Activated naive CD4-positive, alpha-beta T cell treated with anti-CD3 and anti-CD28 coated beads, Interleukin-2, amount 50 U/mL, for 72 hours (primary cell): ENCODE data around the gene AURKA. TPM values are rescaled to one million over a fixed set of nuclear protein-coding genes. Genes with fewer than 3 reads are reported as not detected.
"Not testable (repeated sequence)": the region's sequence is repeated elsewhere in the genome, so short reads cannot be mapped to it uniquely, and the experiment has no call there.

Source experiments
- ATAC-seq, 2 donors: fragments of 150-1000 bp; cut with Tn5 transposase; 2 replicates each; pipeline ENCODE4 v1.10.0; 2021; ENCODE audit warnings: mild to moderate bottlenecking in 2 of 2, moderate library complexity in 2 of 2
- DNase-seq, 2 donors: peaks; one replicate each; pipeline ENCODE4 v3.0.0; 2021 to 2022; ENCODE audit warnings: low spot score in 2 of 2
- H3K27ac Mint-ChIP-seq, 2 donors: one replicate each; pipeline ENCODE4 v1.8.0; 2022; ENCODE audit warnings: mild to moderate bottlenecking in 2 of 2, mixed read lengths in 2 of 2
- H3K36me3 Mint-ChIP-seq, 2 donors: one replicate each; pipeline ENCODE4 v1.8.0; 2022; ENCODE audit warnings: mixed read lengths in 2 of 2
- H3K9me3 Mint-ChIP-seq, 2 donors: one replicate each; pipeline ENCODE4 v1.8.0; 2022; ENCODE audit warnings: mixed read lengths in 2 of 2
- total RNA-seq, 2 donors: library from RNA; stranded (reverse); gene quantifications; one replicate each; pipeline ENCODE4 v1.2.3, GENCODE V29; 2022

Gene AURKA
- total RNA-seq, 2 donors from 2014 or later: 93.0 to 130 TPM

DNA sequence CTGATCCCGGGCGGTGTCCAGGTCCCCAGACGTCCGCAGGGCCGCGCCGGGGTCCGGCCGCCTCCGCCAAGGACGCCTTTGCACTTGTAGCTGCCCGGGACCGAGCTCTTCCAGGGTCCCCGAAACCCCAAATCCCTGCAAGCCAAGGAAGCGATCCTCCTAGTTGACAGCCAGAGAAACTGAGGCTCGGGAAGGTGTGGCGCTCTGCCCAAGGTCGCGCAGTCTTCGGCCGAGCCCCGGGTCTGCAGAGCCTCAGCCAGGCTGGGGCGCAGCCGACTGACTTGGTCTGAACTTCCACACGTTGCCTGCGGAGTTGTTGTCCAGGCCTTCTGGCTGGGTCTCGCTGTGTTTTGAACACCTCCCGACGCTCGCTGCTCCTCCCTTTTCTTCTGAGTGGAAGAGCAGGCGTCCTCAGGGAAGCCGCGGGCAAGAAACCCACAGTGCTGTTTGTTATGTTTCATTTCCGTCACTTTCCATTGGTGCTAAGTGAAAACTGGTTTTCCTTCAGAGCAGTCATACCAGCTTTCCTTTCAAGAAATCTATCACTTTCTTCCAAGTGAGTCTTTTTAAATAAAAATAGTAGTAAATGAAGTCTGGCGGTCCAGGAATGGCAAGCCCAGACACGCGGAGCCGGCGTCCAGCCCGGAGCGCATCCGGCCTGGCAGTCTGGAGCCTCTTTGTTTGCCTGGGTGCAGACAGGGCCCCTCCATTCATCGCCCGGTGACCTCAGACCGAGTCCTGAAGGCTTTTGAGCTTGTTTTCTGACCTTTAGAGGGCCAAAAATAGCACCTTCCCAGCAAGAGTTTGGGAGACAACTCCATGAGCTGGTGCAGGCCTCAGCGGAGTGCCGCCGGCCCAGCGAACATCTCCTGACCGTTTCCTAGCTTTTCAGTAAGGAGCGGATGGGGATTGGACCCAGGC is 32.5 kb downstream of the AURKA start:
- Mint-ChIP-seq H3K27ac (peak overlapping the region; percentile 79 to 83), H3K9me3 (no peaks in the 10 kb centered on the region), H3K36me3 (no peaks in the 10 kb centered on the region)
- peak in 1 of 2 donors; percentile 25 for DNase-seq
- peak; percentile 24 to 42 for ATAC-seq

DNA sequence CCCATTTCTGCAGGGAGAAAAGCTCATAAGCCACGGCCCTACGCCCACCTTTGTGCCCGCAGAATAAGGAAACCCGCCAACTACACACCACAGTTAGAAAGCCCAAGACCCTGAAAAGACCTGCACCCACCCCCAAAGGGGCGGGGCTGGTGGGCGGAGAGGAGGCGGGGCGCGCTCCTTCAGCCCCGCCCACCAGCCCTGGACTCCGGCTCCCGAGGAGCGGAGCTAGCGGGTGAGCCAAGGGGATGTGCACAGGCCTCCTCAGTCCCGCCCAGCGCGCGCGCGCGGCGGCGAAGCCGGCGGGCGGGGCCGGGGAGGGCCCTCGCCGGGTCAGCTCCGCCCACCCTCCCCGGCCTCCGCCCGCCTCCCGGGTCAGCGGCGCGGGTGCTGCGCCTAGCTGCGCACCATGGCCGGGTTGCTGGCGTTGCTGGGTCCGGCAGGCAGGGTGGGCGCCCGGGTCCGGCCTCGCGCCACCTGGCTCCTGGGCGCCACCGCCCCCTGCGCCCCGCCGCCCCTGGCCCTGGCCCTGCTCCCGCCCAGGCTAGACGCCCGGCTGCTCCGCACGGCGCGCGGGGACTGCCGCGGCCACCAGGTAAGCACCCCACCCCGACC is 33.3 kb downstream of the AURKA start, which contains the start of gene FAM210B:
Gene FAM210B, plus strand, starts transcription at position 375 of the 612 bp plus-strand sequence. Its CDS starts 32 bp downstream, at position 407.
- DNase-seq (peak; percentile 84 to 85), ATAC-seq (peak; percentile 98 to 99)
- H3K9me3 Mint-ChIP-seq: no peaks in the 10 kb centered on the region

DNA sequence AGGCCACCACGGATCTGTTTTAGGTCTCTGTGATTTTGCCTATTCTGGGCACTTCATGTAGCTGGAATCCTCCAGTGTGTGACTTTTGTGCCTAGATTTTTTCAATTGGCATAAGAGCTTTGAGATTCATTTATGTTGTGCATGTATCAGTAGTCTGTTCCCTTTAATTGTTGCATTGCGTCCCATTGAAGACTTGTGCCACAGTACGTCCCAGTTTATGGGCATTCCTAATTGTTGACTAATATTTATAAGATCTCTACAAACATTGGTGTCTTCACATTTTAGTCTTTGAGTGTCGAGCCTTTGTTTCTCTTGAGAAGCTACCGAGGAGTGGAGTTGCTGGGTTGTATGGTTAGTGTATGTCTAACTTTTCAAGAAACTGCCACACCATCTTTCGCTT is 33.9 kb downstream of the AURKA start:
- ATAC-seq: no peak
- Mint-ChIP-seq H3K9me3 (no peaks in the 10 kb centered on the region), H3K36me3 (no peaks in the 10 kb centered on the region), H3K27ac (no peak overlapping the region)
- no peak for DNase-seq

More for the DNA sequence above, 33.3 kb downstream of the AURKA start, which contains the start of gene FAM210B:
- H3K27ac Mint-ChIP-seq: peak within 1 kb of the TSS; percentile 79 to 83
- no peaks in the 10 kb centered on the region for H3K36me3 Mint-ChIP-seq

DNA sequence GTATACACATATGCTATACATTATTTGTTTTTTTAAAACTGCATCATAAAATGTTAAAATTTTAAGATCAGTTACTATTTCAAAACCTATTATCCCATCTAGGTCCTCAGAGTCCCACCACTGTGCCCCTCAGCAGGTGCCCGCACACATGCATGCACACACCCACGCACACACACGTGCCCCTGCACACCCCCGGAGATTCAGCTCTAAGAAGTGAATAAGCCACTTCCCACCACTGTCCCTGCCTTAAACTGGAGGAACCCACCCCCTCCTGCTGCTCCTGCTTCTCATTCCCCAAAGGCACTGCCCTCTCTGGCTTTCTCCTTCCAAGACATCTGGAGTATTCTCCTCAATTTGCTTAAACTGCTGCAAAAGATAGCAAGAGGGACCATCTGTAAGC is 38.7 kb downstream of the AURKA start:
- H3K27ac Mint-ChIP-seq: no peak overlapping the region
- ATAC-seq: no peak

DNA sequence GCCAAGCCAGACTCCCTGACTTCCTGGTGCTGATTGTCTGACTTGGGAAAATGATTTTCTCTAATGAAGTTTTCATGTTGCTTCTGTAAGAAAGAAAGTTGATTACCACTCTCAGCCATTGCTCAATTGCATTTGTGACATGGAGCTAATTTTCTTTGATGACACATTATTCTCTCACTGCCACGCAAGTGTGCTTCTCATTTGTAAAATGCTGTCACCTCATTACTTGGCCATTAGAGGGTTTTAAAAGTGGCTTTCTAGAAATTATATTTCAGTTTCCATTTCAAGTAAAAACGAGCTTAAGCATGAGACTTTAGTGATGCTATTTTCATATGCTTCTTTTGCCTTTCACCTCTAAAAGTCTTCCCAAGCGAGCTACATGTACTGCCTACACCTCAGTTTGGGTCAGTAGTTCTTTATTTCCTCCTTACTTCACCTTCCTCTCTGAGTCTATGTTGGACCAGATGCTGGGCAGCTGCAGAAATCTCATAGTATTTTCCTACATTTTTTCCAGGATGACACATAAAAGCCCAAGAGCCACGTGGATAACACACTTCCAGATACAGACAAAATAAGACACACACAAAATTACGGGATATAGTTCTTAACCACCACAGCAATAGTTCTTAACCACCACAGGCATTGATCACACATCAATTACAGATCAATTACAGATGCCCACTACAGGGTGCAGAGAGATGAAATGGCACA is 39.5 kb downstream of the AURKA start:
- Mint-ChIP-seq H3K9me3 (no peaks in the 10 kb centered on the region), H3K27ac (no peak overlapping the region), H3K36me3 (no peaks in the 10 kb centered on the region)
- ATAC-seq (no peak), DNase-seq (no peak)

More for the DNA sequence above, 38.7 kb downstream of the AURKA start:
- Mint-ChIP-seq H3K36me3 (no peaks in the 10 kb centered on the region), H3K9me3 (no peaks in the 10 kb centered on the region)
- no peak for DNase-seq

DNA sequence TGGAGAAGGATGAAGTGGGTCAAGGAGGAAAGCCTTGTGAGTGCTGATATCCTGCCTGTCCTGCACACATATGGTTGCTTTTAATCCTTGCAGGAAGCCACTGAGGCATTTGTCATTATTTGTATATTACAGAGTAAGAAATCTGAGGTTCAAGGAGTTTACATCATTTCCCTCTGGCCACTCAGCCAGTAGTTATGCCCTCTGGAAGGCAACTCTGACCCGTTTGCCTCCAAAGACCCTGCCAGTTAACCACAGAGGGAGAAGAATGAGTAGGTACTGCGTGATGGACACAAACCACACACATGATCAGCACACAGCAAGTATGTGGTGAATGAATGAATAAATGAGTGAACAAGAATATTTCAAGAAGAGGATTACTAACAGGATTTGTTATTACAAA is 41.2 kb downstream of the AURKA start:
- ATAC-seq: no peak
- no peaks in the 10 kb centered on the region for H3K36me3 Mint-ChIP-seq

DNA sequence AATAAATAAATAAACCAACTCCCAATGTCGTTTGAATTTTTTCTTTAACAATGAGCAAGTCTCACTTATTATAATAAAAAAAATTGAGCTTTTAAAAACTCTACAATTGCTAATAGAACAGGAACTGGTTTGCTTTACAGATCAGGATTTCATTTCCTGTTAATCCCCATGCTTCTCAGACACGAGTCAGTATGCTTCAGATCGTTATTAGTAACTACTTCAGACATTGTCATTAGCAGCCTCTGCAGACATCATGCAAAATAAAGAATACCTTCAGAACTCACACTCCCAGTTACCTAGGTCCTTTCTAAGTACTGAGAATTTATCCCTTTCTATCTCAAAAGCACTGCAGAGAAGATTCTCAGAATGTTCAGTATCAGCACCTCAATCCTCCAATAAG is 43.3 kb downstream of the AURKA start:
- ATAC-seq (no peak), DNase-seq (no peak)
- H3K36me3 Mint-ChIP-seq: no peaks in the 10 kb centered on the region
- H3K27ac Mint-ChIP-seq: no peak overlapping the region
- no peaks in the 10 kb centered on the region for H3K9me3 Mint-ChIP-seq

More for the DNA sequence above, 41.2 kb downstream of the AURKA start:
- no peak for DNase-seq
- no peaks in the 10 kb centered on the region for H3K9me3 Mint-ChIP-seq
- H3K27ac Mint-ChIP-seq: no peak overlapping the region

DNA sequence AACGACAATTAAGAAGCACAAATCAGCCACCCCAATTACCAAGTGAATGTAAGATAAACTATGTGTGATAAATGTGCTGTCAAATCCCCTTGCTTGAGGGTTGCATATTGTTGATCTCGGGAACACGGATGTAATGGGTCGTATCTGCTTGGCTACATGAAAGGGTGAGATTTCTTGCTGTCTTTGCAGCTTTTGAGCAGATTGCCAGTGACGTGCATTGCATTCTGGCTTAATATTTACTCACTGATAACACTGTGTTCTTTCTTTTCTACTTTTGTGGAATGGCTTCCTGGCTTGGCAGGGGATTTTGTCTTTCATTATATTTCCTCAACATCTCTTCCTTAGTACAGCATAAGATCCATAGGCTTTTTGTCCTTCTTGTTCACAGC is 43.7 kb downstream of the AURKA start:
- Mint-ChIP-seq H3K27ac (no peak overlapping the region), H3K9me3 (no peaks in the 10 kb centered on the region), H3K36me3 (no peaks in the 10 kb centered on the region)
- ATAC-seq: no peak
- DNase-seq: no peak

DNA sequence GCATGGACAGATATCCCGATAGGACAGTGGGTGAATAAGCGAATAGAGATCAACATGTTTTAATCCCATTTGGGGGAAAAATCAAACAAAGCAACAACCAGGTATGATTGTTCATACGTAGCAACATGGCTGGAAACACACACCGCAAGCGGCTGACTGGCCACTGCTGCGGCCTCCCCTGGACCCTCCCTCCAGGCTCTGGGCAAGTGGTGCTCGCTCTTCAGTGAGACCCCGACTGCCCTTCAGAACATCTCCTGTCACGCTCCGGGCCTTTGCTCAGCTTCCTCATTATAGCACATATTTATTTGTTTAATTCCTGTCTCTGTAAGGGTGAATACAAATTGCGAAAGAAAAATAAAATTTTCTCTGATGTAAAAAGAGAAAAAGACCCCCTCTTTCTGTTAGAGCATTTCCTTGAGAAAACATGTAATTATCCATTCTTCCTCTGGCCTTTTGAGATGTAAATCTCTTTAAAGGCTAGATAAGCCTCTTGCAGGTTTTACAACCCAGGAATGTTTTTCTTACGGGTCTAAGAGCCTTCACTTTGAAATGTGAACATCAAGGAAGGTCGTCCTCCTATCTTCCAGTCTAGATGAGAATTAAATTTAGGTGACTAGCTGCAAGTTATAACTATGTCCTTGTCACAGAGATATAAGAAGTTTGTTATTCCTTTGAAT is 44.2 kb downstream of the AURKA start:
- ATAC-seq (no peak), DNase-seq (no peak)
- Mint-ChIP-seq H3K27ac (no peak overlapping the region), H3K36me3 (no peaks in the 10 kb centered on the region), H3K9me3 (no peaks in the 10 kb centered on the region)

DNA sequence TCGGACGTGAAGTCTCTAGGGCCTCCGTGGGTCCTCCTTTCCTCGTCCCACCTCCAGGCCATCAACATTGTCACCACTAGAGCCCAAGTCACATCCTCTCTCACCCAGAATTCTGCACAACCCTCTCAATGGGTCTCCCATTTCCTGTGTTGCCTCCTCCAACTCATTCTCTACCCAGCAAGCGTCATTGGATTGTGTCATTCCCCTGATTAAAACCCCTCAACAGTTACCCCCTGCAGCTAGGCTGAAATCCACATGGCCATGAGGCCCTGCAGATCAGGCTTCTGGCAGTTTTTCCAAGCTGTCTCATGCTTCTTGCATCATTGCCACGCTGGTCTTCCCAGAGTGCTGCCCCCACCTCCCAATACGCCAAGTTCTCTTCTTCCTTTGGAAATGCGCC is 46.1 kb downstream of the AURKA start:
- H3K36me3 Mint-ChIP-seq: no peaks in the 10 kb centered on the region
- H3K27ac Mint-ChIP-seq: no peak overlapping the region
- no peaks in the 10 kb centered on the region for H3K9me3 Mint-ChIP-seq
- DNase-seq (no peak), ATAC-seq (no peak)

DNA sequence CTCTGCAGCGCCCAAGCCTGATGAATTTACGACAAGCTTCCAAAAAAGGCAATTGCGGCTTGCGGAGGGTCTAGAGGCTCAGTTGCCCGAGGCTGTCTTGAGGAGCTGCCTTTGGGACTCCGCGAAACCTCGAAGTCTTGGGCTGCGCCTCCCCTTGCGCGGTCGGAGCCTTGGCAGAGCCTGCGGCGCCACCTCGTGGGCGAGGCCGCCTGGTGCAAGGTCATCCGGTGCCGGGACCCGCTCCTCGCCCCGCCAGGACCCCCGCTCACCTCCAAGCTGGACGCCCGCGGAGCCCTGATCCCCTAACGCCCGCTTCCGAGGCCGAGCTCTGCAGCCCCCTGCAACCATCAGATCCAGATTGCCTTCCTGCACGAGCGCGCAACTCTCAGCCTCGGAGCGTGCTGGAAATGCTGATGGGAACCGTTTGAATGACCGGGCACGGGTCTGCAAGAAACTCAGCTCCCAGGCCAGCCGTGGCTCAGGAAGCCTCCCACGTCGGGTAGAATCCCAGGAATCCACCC is 48.1 kb downstream of the AURKA start:
- DNase-seq (peak in 1 of 2 donors; percentile 72), ATAC-seq (peak; percentile 63 to 93)
- Mint-ChIP-seq H3K9me3 (no peaks in the 10 kb centered on the region), H3K36me3 (no peaks in the 10 kb centered on the region), H3K27ac (no peak overlapping the region)

DNA sequence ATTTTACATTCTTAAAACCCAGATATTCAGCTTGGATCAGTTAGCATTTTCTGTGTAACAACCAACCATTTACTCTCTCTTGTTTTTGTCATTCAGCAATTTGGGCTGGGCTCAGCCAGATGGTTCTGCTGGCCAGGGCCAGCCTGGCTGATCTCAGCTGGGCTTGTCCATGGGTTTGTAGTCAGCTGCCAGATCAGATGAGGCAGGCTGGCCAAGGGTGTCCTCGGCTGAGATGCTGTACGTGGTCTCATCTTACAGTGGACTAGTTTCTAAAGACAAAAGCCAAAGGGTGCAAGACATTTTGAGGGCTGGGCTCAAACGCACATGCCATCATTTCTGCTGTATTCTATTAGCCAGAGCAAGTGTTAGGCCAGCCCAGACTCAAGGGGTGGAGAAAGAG is 49.2 kb downstream of the AURKA start:
- no peak for ATAC-seq
- no peak overlapping the region for H3K27ac Mint-ChIP-seq
- no peaks in the 10 kb centered on the region for H3K9me3 Mint-ChIP-seq
- no peaks in the 10 kb centered on the region for H3K36me3 Mint-ChIP-seq
- no peak for DNase-seq

DNA sequence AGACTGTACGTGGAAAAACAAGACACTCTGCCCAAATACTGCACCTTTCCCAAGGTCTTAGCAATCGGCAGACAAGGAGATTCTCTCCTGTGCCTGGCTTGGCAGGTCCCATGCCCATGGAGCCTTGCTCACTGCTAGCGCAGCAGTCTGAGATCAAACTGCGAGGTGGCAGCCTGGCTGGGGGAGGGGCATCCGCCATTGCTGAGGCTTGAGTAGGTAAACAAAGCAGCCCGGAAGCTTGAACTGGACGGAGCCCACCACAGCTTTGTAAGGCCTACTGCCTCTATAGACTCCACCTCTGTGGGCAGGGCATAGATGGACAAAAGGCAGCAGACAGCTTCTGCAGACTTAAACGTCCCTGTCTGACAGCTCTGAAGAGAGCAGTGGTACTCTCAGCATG is 55.3 kb downstream of the AURKA start:
- not testable (repeated sequence) for DNase-seq, ATAC-seq, H3K9me3 Mint-ChIP-seq, H3K27ac Mint-ChIP-seq, H3K36me3 Mint-ChIP-seq

DNA sequence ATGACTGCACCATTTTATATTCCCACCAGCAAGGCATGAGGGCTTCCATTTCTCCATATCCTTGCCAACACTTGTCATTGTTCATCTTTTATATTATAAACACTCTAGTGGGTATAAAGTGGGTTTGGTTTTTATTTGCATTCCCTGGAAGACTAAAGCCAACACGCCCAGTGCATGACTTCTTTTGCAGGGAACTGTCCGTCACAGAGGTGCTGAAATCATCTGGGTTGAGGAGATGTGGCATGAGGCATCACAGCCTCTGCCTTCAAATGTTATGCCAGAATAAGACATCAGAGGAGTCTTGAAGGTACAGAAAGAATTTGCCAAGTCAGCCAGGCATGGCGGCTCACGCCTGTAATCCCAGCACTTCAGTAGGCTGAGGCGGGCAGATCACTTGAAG is 63.2 kb downstream of the AURKA start:
- no peaks in the 10 kb centered on the region for H3K36me3 Mint-ChIP-seq
- no peaks in the 10 kb centered on the region for H3K9me3 Mint-ChIP-seq
- ATAC-seq (no peak), DNase-seq (no peak)
- H3K27ac Mint-ChIP-seq: no peak overlapping the region

DNA sequence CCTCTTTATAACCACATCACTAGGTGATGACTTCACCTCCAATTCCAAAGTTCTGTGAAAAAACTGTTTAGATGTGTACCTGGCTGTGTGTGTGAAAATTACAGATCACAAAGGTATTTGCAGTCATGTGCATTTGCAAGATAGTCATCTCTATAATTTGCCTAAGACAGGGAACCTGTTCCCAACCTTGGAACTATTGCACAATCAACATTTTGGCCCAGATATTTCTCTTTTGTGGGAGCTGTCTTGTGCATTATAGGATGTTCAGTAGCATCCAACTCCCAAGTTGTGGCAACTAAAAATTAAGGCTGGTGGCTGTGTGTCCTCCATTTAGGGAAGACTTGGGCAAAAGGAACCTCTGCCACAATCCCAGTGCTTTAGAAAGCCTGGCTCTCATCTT is 67.2 kb downstream of the AURKA start:
- DNase-seq (no peak), ATAC-seq (no peak)
- H3K36me3 Mint-ChIP-seq: no peaks in the 10 kb centered on the region
- H3K27ac Mint-ChIP-seq: no peak overlapping the region
- H3K9me3 Mint-ChIP-seq: no peaks in the 10 kb centered on the region

DNA sequence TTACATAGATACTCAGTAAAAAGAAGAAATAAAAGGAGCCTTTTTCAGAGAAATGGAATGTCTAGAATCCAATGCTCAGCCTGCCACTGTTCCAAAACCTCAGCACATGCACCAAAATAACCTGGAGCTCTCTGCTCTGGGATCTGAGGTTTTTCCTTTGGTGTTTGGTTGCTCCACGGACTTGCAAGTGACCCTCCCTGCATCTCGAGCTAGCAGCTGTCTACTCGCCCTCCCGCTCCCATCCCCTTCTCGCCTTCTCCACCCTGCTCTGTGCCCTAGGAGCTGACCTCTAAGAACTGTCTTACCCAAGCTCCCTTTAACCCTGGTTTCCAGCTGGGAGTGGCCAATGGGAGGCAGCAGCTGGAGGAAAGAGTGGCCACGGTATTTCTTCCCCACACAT is 68.4 kb downstream of the AURKA start:
- DNase-seq (no peak), ATAC-seq (no peak)
- Mint-ChIP-seq H3K36me3 (no peaks in the 10 kb centered on the region), H3K9me3 (no peaks in the 10 kb centered on the region), H3K27ac (no peak overlapping the region)
